K562 (cell line): ENCODE data around the gene CYP21A2.

Source experiments
- CEBPB ChIP-seq: fragments of 450-650 bp; IDR thresholded peaks from 2 replicates; pipeline ENCODE4 v1.6.1; 2016; ENCODE audit warnings: missing genetic modification characterization, missing compliant biosample characterization
- CTCF ChIP-seq, 3 experiments: IDR thresholded peaks in 2 of 3; conservative IDR thresholded peaks in 1 of 3; 2 replicates each; pipeline ENCODE4 v1.5.1; 2011 to 2012; ENCODE audit warnings: low read length in 3 of 3, mild to moderate bottlenecking in 3 of 3, control low read depth in 2 of 3, improper control_type of control experiment in 1 of 3, inconsistent platforms in 1 of 3, low read depth in 1 of 3, mixed read lengths in 1 of 3, moderate library complexity in 1 of 3; ENCODE audit not compliant: insufficient read depth in 2 of 3
- E2F1 ChIP-seq: sonication (generic); formaldehyde crosslinking; IDR thresholded peaks from 2 replicates; pipeline ENCODE4 v1.8.1; 2023; ENCODE audit warnings: mild to moderate bottlenecking, missing genetic modification reagents, moderate library complexity
- E2F8 ChIP-seq: fragments of 450-650 bp; IDR thresholded peaks from 2 replicates; pipeline ENCODE4 v1.7.1; 2018; ENCODE audit warnings: mild to moderate bottlenecking, low read depth; ENCODE audit not compliant: partially characterized antibody
- TEAD4 ChIP-seq, 2 experiments: sonication (generic) in 1 of 2; formaldehyde crosslinking in 1 of 2; IDR thresholded peaks; 2 replicates each; pipeline versions ENCODE4 v1.6.1 to v1.8.0; 2012 to 2022; ENCODE audit warnings: borderline replicate concordance in 1 of 2, inconsistent platforms in 1 of 2, low read length in 1 of 2, mild to moderate bottlenecking in 1 of 2, missing genetic modification reagents in 1 of 2
- ZNF644 ChIP-seq: fragments of 200-800 bp; sonication (Bioruptor generic); IDR thresholded peaks from 2 replicates; pipeline ENCODE4 v1.6.1; 2016; ENCODE audit warnings: low read depth, missing genetic modification characterization, missing compliant biosample characterization

- TF ChIP-seq CTCF (IDR thresholded peaks at IDR 0.05 in 2 of 3, conservative IDR thresholded peaks at IDR 0.05 in 1 of 3; ENCODE audit: insufficient read depth in 2 of 3, low read depth in 1 of 3, low read length in 3 of 3) (no peak), CEBPB (tag) (no peak), ZNF644 (no peak), TEAD4 (IDR thresholded peaks at IDR 0.05; ENCODE audit: low read length) (no peak), TEAD4 (CRISPR knock-in tag; IDR thresholded peaks at IDR 0.05; ENCODE audit: borderline replicate concordance) (no peak), E2F1 (no peak), E2F8 (no peak)
Measured at GRCh38 chr6:32073613-32074012, 35.4 kb downstream of the CYP21A2 start.
